ENCODE data around the gene MCM9. TPM values are rescaled to one million over a fixed set of nuclear protein-coding genes. Genes with fewer than 3 reads are reported as not detected.

The MCM9 gene
- total RNA-seq, 1 experiment from 2014 or later: 14.9 TPM

DNA sequence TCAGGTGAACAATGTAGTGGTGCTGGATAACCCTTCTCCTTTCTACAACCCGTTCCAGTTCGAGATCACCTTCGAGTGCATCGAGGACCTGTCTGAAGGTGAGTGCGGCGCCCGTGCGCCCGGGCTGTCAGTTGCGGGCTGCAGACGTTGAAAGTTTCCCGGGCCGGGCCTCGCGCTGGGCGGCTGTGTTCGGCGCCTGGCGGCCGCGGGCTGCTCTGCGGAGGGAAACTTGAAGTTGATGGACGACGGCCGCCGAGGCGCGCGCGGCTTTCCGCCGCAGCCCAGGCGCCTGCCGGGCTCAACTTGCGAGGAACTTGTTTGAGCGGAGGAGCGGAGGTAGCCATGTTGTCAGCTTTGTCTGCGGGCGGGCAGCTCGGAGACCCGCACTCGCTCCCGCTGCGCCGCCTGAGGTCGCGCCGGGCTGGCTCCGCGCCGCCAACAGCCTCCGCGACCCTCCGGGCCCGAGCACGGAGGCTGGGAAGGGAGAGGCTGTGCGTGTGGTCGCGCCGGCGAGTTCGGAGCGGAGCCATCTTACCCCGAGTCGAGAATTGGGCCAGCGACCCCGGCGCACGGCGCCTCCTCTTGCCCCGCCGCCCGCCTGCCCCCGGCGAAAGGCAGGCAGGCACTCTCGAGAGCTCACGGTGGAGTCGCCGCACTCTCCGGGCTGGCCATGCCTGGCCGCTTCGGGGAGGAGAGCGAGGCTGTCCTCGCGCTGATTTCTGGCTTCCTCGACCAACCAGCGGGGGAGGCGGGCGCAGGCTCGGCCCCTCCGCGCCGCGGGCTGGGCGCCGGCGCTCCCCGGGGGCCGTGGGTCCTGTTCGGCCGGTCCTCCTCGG, 40.3 kb downstream of the MCM9 start (continued):
- TF ChIP-seq, protein P1, sequence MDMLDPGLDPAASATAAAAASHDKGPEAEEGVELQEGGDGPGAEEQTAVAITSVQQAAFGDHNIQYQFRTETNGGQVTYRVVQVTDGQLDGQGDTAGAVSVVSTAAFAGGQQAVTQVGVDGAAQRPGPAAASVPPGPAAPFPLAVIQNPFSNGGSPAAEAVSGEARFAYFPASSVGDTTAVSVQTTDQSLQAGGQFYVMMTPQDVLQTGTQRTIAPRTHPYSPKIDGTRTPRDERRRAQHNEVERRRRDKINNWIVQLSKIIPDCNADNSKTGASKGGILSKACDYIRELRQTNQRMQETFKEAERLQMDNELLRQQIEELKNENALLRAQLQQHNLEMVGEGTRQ (CRISPR knock-in tag; IDR thresholded peaks at IDR 0.05): no peak
- TF ChIP-seq, protein P2, sequence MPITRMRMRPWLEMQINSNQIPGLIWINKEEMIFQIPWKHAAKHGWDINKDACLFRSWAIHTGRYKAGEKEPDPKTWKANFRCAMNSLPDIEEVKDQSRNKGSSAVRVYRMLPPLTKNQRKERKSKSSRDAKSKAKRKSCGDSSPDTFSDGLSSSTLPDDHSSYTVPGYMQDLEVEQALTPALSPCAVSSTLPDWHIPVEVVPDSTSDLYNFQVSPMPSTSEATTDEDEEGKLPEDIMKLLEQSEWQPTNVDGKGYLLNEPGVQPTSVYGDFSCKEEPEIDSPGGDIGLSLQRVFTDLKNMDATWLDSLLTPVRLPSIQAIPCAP (CRISPR knock-in tag; IDR thresholded peaks at IDR 0.05): no peak; the same call in 1 of the 2 replicates
- TF ChIP-seq FOXP1 (CRISPR knock-in tag; IDR thresholded peaks at IDR 0.05; ENCODE audit: borderline replicate concordance) (peak; percentile 71; the same call in 1 of the 2 replicates), ELF4 (CRISPR knock-in tag; IDR thresholded peaks at IDR 0.05; ENCODE audit: low read depth) (no peak), RELA (CRISPR knock-in tag; IDR thresholded peaks at IDR 0.05; ENCODE audit: borderline replicate concordance) (0 out of 2 replicates have a peak, but pooled peaks have one; percentile 12), ZNF232 (CRISPR knock-in tag; IDR thresholded peaks at IDR 0.05) (no peak), CBFB (CRISPR knock-in tag; IDR thresholded peaks at IDR 0.05; ENCODE audit: low read depth) (no peak), ZNF396 (CRISPR knock-in tag; IDR thresholded peaks at IDR 0.05; ENCODE audit: borderline replicate concordance) (no peak), NR2C2 (CRISPR knock-in tag; IDR thresholded peaks at IDR 0.05) (no peak), NR1H2 (CRISPR knock-in tag; IDR thresholded peaks at IDR 0.05) (no peak), SMAD3 (CRISPR knock-in tag; IDR thresholded peaks at IDR 0.05; ENCODE audit: borderline replicate concordance) (no peak), IRF2 (CRISPR knock-in tag; IDR thresholded peaks at IDR 0.05; ENCODE audit: borderline replicate concordance, low read depth) (no peak), ZNF263 (CRISPR knock-in tag; IDR thresholded peaks at IDR 0.05; ENCODE audit: low read depth) (no peak), ZBTB21 (CRISPR knock-in tag; IDR thresholded peaks at IDR 0.05; ENCODE audit: borderline replicate concordance) (no peak)
- TF ChIP-seq, protein P3, sequence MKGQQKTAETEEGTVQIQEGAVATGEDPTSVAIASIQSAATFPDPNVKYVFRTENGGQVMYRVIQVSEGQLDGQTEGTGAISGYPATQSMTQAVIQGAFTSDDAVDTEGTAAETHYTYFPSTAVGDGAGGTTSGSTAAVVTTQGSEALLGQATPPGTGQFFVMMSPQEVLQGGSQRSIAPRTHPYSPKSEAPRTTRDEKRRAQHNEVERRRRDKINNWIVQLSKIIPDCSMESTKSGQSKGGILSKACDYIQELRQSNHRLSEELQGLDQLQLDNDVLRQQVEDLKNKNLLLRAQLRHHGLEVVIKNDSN (CRISPR knock-in tag; IDR thresholded peaks at IDR 0.05): 0 out of 2 replicates have a peak, but pooled peaks have one; percentile 8
- TF ChIP-seq, protein P4, sequence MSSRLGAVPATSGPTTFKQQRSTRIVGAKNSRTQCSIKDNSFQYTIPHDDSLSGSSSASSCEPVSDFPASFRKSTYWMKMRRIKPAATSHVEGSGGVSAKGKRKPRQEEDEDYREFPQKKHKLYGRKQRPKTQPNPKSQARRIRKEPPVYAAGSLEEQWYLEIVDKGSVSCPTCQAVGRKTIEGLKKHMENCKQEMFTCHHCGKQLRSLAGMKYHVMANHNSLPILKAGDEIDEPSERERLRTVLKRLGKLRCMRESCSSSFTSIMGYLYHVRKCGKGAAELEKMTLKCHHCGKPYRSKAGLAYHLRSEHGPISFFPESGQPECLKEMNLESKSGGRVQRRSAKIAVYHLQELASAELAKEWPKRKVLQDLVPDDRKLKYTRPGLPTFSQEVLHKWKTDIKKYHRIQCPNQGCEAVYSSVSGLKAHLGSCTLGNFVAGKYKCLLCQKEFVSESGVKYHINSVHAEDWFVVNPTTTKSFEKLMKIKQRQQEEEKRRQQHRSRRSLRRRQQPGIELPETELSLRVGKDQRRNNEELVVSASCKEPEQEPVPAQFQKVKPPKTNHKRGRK (CRISPR knock-in tag; IDR thresholded peaks at IDR 0.05; ENCODE audit: borderline replicate concordance): 0 out of 2 replicates have a peak, but pooled peaks have one; percentile 13
- TF ChIP-seq, protein P5, sequence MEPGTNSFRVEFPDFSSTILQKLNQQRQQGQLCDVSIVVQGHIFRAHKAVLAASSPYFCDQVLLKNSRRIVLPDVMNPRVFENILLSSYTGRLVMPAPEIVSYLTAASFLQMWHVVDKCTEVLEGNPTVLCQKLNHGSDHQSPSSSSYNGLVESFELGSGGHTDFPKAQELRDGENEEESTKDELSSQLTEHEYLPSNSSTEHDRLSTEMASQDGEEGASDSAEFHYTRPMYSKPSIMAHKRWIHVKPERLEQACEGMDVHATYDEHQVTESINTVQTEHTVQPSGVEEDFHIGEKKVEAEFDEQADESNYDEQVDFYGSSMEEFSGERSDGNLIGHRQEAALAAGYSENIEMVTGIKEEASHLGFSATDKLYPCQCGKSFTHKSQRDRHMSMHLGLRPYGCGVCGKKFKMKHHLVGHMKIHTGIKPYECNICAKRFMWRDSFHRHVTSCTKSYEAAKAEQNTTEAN (CRISPR knock-in tag; IDR thresholded peaks at IDR 0.05): no peak
- TF ChIP-seq, protein P6, sequence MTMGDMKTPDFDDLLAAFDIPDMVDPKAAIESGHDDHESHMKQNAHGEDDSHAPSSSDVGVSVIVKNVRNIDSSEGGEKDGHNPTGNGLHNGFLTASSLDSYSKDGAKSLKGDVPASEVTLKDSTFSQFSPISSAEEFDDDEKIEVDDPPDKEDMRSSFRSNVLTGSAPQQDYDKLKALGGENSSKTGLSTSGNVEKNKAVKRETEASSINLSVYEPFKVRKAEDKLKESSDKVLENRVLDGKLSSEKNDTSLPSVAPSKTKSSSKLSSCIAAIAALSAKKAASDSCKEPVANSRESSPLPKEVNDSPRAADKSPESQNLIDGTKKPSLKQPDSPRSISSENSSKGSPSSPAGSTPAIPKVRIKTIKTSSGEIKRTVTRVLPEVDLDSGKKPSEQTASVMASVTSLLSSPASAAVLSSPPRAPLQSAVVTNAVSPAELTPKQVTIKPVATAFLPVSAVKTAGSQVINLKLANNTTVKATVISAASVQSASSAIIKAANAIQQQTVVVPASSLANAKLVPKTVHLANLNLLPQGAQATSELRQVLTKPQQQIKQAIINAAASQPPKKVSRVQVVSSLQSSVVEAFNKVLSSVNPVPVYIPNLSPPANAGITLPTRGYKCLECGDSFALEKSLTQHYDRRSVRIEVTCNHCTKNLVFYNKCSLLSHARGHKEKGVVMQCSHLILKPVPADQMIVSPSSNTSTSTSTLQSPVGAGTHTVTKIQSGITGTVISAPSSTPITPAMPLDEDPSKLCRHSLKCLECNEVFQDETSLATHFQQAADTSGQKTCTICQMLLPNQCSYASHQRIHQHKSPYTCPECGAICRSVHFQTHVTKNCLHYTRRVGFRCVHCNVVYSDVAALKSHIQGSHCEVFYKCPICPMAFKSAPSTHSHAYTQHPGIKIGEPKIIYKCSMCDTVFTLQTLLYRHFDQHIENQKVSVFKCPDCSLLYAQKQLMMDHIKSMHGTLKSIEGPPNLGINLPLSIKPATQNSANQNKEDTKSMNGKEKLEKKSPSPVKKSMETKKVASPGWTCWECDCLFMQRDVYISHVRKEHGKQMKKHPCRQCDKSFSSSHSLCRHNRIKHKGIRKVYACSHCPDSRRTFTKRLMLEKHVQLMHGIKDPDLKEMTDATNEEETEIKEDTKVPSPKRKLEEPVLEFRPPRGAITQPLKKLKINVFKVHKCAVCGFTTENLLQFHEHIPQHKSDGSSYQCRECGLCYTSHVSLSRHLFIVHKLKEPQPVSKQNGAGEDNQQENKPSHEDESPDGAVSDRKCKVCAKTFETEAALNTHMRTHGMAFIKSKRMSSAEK (CRISPR knock-in tag; IDR thresholded peaks at IDR 0.05; ENCODE audit: borderline replicate concordance): no peak
- TF ChIP-seq, protein P7, sequence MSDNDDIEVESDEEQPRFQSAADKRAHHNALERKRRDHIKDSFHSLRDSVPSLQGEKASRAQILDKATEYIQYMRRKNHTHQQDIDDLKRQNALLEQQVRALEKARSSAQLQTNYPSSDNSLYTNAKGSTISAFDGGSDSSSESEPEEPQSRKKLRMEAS (CRISPR knock-in tag; IDR thresholded peaks at IDR 0.05): peak; percentile 57; the same call in 1 of the 2 replicates
- TF ChIP-seq, protein P8, sequence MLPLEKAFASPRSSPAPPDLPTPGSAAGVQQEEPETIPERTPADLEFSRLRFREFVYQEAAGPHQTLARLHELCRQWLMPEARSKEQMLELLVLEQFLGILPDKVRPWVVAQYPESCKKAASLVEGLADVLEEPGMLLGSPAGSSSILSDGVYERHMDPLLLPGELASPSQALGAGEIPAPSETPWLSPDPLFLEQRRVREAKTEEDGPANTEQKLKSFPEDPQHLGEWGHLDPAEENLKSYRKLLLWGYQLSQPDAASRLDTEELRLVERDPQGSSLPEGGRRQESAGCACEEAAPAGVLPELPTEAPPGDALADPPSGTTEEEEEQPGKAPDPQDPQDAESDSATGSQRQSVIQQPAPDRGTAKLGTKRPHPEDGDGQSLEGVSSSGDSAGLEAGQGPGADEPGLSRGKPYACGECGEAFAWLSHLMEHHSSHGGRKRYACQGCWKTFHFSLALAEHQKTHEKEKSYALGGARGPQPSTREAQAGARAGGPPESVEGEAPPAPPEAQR (CRISPR knock-in tag; IDR thresholded peaks at IDR 0.05): no peak
- TF ChIP-seq, protein P9, sequence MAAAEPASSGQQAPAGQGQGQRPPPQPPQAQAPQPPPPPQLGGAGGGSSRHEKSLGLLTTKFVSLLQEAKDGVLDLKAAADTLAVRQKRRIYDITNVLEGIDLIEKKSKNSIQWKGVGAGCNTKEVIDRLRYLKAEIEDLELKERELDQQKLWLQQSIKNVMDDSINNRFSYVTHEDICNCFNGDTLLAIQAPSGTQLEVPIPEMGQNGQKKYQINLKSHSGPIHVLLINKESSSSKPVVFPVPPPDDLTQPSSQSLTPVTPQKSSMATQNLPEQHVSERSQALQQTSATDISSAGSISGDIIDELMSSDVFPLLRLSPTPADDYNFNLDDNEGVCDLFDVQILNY (CRISPR knock-in tag; IDR thresholded peaks at IDR 0.05): no peak
- TF ChIP-seq, protein P10, sequence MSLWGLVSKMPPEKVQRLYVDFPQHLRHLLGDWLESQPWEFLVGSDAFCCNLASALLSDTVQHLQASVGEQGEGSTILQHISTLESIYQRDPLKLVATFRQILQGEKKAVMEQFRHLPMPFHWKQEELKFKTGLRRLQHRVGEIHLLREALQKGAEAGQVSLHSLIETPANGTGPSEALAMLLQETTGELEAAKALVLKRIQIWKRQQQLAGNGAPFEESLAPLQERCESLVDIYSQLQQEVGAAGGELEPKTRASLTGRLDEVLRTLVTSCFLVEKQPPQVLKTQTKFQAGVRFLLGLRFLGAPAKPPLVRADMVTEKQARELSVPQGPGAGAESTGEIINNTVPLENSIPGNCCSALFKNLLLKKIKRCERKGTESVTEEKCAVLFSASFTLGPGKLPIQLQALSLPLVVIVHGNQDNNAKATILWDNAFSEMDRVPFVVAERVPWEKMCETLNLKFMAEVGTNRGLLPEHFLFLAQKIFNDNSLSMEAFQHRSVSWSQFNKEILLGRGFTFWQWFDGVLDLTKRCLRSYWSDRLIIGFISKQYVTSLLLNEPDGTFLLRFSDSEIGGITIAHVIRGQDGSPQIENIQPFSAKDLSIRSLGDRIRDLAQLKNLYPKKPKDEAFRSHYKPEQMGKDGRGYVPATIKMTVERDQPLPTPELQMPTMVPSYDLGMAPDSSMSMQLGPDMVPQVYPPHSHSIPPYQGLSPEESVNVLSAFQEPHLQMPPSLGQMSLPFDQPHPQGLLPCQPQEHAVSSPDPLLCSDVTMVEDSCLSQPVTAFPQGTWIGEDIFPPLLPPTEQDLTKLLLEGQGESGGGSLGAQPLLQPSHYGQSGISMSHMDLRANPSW (CRISPR knock-in tag; conservative IDR thresholded peaks at IDR 0.05; ENCODE audit: low read depth): no peak

Measured in WTC11 (cell line).